Measurements from ENCODE around the gene UBAP1. TPM values are rescaled to one million over a fixed set of nuclear protein-coding genes. Genes with fewer than 3 reads are reported as not detected.

The UBAP1 gene
- total RNA-seq, 2 experiments from 2014 or later = 47.1 to 50.4 TPM

DNA sequence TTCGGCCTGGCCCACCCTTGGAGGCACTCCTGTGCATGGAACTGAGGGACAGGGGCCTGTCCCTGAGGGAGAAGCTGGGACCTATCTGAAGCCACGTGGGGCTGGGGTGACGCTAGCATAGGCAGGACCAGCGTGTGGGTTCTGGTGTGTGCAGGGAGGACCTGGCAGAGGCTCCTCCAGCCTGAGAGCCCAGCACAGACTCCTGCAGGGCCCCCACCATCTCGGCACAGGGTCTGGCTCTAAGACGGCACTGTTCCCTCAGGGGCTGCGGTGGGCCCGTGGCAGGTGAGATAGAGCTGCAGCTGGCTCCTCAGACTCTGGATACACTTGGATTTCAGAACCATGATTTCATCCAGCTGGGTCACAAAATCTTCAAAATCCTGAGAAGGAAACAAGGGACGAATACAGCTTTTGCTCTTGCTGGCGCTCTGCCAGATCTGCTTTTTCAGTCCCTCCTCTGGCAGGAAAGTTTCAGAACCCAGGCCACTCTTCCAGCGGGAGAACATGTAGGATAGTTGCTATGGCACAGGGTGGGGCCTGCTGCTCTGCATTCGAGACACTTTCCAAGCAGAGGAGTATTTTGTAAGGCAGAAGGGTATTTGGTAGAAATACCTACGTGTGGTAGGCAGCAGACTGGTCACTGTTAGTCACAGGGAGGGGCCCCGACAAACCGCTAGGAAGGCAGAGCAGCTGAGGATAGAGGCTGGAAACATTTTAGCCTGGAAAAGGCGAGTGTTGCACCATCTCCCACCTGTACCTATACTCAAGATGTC, 75.5 kb downstream of the UBAP1 start:
- intact Hi-C loops (cut with DNase I, micrococcal nuclease) = loop anchor here in 1 of 2 experiments (5.0 kb wide), 1 partner anchor 123 kb away; the partner anchor contains the start of gene MYORG
- CTCF ChIA-PET = no interaction called here
- Histone ChIP-seq H3K4me3 (ENCODE audit: low read length) (no peak overlapping the region), H3K4me1 (ENCODE audit: insufficient read depth, low read length) (peaks cover 21% of the 10 kb centered on the region), H3K36me3 (ENCODE audit: insufficient read depth, low read length) (peaks cover 43% of the 10 kb centered on the region), H3K9me3 (ENCODE audit: control insufficient read depth in 1 of 2, insufficient read depth in 1 of 2, low read length in 2 of 2) (no peaks in the 10 kb centered on the region), H3K27me3 (ENCODE audit: control insufficient read depth in 1 of 2, insufficient read depth in 2 of 2, low read length in 2 of 2) (no peaks in the 10 kb centered on the region), H3K27ac (ENCODE audit: low read depth in 1 of 2, low read length in 2 of 2) (no peak overlapping the region)
- H3K4me1 Mint-ChIP-seq (ENCODE audit: low read depth) = peaks cover 25% of the 10 kb centered on the region
- H3K4me3 Mint-ChIP-seq = no peak overlapping the region
- peaks cover 36% of the 10 kb centered on the region for H3K36me3 Mint-ChIP-seq (ENCODE audit: low read depth)
- no peak for DNase-seq
- TF ChIP-seq, protein P1, sequence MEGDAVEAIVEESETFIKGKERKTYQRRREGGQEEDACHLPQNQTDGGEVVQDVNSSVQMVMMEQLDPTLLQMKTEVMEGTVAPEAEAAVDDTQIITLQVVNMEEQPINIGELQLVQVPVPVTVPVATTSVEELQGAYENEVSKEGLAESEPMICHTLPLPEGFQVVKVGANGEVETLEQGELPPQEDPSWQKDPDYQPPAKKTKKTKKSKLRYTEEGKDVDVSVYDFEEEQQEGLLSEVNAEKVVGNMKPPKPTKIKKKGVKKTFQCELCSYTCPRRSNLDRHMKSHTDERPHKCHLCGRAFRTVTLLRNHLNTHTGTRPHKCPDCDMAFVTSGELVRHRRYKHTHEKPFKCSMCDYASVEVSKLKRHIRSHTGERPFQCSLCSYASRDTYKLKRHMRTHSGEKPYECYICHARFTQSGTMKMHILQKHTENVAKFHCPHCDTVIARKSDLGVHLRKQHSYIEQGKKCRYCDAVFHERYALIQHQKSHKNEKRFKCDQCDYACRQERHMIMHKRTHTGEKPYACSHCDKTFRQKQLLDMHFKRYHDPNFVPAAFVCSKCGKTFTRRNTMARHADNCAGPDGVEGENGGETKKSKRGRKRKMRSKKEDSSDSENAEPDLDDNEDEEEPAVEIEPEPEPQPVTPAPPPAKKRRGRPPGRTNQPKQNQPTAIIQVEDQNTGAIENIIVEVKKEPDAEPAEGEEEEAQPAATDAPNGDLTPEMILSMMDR (IDR thresholded peaks at IDR 0.05) = no peak
- no peaks in the 10 kb centered on the region for H3K27me3 Mint-ChIP-seq
- no peaks in the 10 kb centered on the region for H3K9me3 Mint-ChIP-seq
- H3K27ac Mint-ChIP-seq = peak overlapping the region; percentile 71
- no peak for ATAC-seq (ENCODE audit: poor library complexity)
- POLR2A ChIA-PET = no interaction called here

DNA sequence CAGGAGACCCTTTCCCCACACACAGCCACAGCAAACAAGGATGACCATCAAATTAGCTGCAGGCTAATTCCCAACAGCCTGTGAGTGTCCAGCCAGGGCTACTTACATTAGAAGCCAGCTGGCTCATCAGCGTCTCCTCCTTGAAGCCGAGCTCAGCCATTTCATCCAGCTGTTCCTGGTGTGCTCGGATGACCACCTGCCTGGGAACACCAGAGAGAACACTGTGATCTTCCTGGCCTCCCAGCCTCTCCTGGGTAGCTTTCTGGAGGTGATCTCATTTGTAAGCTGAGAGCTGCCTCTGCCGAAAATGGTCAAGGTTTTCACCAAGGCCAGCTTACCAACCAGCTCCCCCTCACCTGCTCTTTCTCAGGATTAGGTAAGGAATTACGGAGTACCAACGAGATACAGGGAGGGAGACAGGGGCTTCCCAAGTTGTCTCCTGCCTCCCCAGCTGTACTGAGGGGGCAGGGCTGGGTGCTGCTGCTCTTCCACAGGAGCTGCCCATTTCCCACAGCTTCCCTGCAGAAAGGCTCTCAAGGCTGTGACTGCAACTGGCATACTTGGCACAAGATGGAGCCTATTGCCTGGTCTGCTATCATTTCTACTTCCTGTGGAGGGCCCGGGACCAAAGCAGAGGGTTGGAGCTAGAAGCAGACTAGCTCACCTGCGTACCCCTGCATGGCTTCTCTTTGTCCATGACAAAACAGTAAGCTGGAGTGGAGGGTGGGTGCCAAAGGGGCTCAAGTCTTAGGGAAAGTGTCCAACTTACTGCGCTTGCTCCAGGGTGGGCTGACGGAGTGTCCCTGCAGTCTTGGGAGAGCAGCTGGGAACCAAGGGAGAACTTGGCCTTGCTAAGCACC, 76.4 kb downstream of the UBAP1 start:
- ChIA-PET CTCF (no interaction called here), POLR2A (no interaction called here)
- Mint-ChIP-seq H3K27me3 (no peaks in the 10 kb centered on the region), H3K4me3 (no peak overlapping the region), H3K9me3 (no peaks in the 10 kb centered on the region), H3K4me1 (ENCODE audit: low read depth) (peaks cover 25% of the 10 kb centered on the region), H3K27ac (no peak overlapping the region), H3K36me3 (ENCODE audit: low read depth) (peaks cover 31% of the 10 kb centered on the region)
- Histone ChIP-seq H3K4me3 (ENCODE audit: low read length) (no peak overlapping the region), H3K36me3 (ENCODE audit: insufficient read depth, low read length) (peaks cover 35% of the 10 kb centered on the region), H3K9me3 (ENCODE audit: control insufficient read depth in 1 of 2, insufficient read depth in 1 of 2, low read length in 2 of 2) (no peaks in the 10 kb centered on the region), H3K27me3 (ENCODE audit: control insufficient read depth in 1 of 2, insufficient read depth in 2 of 2, low read length in 2 of 2) (no peaks in the 10 kb centered on the region), H3K4me1 (ENCODE audit: insufficient read depth, low read length) (peaks cover 21% of the 10 kb centered on the region), H3K27ac (ENCODE audit: low read depth in 1 of 2, low read length in 2 of 2) (no peak overlapping the region)
- ATAC-seq (ENCODE audit: poor library complexity) (no peak), DNase-seq (no peak)
- TF ChIP-seq, protein P1 (IDR thresholded peaks at IDR 0.05) = no peak
- intact Hi-C loops (cut with DNase I, micrococcal nuclease) = loop anchor here in 1 of 2 experiments (5.0 kb wide), 2 partner anchors 72 to 122 kb away; partner anchors contain the start of genes KIF24, MYORG and NUDT2

DNA sequence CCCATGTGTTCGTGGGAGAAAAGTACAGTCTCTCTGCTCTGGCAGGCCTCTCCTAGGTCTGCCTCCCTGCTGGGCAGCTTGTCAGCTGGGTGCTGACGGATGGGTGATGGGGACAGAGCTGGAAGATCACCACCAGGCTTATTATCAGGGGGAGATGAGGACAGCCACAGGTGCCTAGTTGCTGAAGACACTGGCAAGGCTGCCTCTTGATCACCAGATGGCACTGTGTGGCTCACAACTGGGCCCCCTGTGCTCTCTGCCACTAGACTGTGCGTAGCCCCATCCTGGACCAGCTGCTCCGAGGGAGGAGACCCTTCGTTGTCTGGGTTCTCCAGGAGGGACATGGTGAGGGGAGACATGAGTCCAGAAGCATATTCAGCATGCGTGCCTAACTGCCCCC, 77.3 kb downstream of the UBAP1 start:
- H3K4me1 Mint-ChIP-seq (ENCODE audit: low read depth) = peaks cover 25% of the 10 kb centered on the region
- Histone ChIP-seq H3K27ac (ENCODE audit: low read depth in 1 of 2, low read length in 2 of 2) (no peak overlapping the region), H3K27me3 (ENCODE audit: control insufficient read depth in 1 of 2, insufficient read depth in 2 of 2, low read length in 2 of 2) (no peaks in the 10 kb centered on the region), H3K36me3 (ENCODE audit: insufficient read depth, low read length) (peaks cover 26% of the 10 kb centered on the region), H3K4me3 (ENCODE audit: low read length) (no peak overlapping the region), H3K4me1 (ENCODE audit: insufficient read depth, low read length) (peaks cover 21% of the 10 kb centered on the region), H3K9me3 (ENCODE audit: control insufficient read depth in 1 of 2, insufficient read depth in 1 of 2, low read length in 2 of 2) (no peaks in the 10 kb centered on the region)
- peak; percentile 25 for ATAC-seq (ENCODE audit: poor library complexity)
- CTCF ChIA-PET = interaction anchor here (0.7 kb wide), 1 partner anchor 123 kb away, joined by 3 read pairs; no protein-coding TSS in a partner anchor
- POLR2A ChIA-PET = no interaction called here
- H3K9me3 Mint-ChIP-seq = no peaks in the 10 kb centered on the region
- H3K4me3 Mint-ChIP-seq = no peak overlapping the region
- peaks cover 22% of the 10 kb centered on the region for H3K36me3 Mint-ChIP-seq (ENCODE audit: low read depth)
- TF ChIP-seq, protein P1 (IDR thresholded peaks at IDR 0.05) = no peak
- peak in 4 of 14 experiments; percentile 6 to 32 (median 20) for DNase-seq
- intact Hi-C loops (cut with DNase I, micrococcal nuclease) = loop anchor here (1.0 to 5.0 kb wide), 2 partner anchors 71 to 123 kb away; partner anchors contain the start of genes KIF24 (in 1 of the 2) and NUDT2 (in 1 of the 2)
- peak overlapping the region; percentile 73 for H3K27ac Mint-ChIP-seq
- no peaks in the 10 kb centered on the region for H3K27me3 Mint-ChIP-seq
